PC-9 (cell line): ENCODE results near the gene SCNN1B.

Experiments
- EZH2 ChIP-seq: fragments of 200-600 bp; sonication (generic); IDR thresholded peaks from 2 replicates; pipeline ENCODE4 v1.8.0; 2017; ENCODE audit warnings: antibody characterized with exemption, low read depth
- TF ChIP-seq, protein P1 (sequence below): fragments of 200-600 bp; sonication (generic); conservative IDR thresholded peaks from 2 replicates; pipeline ENCODE4 v1.6.1; 2017; ENCODE audit warnings: mixed run types, antibody characterized with exemption, mild to moderate bottlenecking, moderate library complexity

GRCh38 chr16:23257682-23258081, 44.4 kb upstream of the SCNN1B start:
- TF ChIP-seq, protein P1, sequence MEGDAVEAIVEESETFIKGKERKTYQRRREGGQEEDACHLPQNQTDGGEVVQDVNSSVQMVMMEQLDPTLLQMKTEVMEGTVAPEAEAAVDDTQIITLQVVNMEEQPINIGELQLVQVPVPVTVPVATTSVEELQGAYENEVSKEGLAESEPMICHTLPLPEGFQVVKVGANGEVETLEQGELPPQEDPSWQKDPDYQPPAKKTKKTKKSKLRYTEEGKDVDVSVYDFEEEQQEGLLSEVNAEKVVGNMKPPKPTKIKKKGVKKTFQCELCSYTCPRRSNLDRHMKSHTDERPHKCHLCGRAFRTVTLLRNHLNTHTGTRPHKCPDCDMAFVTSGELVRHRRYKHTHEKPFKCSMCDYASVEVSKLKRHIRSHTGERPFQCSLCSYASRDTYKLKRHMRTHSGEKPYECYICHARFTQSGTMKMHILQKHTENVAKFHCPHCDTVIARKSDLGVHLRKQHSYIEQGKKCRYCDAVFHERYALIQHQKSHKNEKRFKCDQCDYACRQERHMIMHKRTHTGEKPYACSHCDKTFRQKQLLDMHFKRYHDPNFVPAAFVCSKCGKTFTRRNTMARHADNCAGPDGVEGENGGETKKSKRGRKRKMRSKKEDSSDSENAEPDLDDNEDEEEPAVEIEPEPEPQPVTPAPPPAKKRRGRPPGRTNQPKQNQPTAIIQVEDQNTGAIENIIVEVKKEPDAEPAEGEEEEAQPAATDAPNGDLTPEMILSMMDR, result no peak
- no peak for TF ChIP-seq EZH2
